ENCODE measurements around the gene STIM2.

DNA sequence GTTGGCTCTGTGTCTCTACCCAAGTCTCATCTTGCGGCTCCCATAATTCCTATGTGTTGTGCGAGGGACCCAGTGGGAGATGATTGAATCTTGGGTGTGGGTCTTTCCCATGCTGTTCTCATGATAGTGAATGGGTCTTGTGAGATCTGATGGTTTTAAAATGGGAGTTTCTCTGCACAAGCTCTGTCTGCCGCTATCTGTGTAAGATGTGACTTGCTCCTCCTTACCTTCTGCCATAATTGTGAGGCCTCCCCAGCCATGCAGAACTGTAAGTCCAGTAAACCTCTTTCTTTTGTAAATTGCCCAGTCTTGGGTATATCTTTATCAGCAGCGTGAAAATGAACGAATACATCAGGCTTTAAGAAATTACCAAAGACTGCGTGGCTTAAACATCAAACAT is 31.2 kb downstream of the STIM2 start:
- TF ChIP-seq, protein P1, sequence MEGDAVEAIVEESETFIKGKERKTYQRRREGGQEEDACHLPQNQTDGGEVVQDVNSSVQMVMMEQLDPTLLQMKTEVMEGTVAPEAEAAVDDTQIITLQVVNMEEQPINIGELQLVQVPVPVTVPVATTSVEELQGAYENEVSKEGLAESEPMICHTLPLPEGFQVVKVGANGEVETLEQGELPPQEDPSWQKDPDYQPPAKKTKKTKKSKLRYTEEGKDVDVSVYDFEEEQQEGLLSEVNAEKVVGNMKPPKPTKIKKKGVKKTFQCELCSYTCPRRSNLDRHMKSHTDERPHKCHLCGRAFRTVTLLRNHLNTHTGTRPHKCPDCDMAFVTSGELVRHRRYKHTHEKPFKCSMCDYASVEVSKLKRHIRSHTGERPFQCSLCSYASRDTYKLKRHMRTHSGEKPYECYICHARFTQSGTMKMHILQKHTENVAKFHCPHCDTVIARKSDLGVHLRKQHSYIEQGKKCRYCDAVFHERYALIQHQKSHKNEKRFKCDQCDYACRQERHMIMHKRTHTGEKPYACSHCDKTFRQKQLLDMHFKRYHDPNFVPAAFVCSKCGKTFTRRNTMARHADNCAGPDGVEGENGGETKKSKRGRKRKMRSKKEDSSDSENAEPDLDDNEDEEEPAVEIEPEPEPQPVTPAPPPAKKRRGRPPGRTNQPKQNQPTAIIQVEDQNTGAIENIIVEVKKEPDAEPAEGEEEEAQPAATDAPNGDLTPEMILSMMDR (IDR thresholded peaks at IDR 0.05) = no peak
- TF ChIP-seq POLR2AphosphoS5 (IDR thresholded peaks at IDR 0.05; ENCODE audit: low read depth, low read length) = no peak

Measured in Panc1 (cell line).